ENCODE measurements around the gene RND2. TPM values are rescaled to one million over a fixed set of nuclear protein-coding genes. Genes with fewer than 3 reads are reported as not detected.

The RND2 gene
- total RNA-seq, 4 donors from 2014 or later = 2.7 to 3.2 (median 2.8) TPM

DNA sequence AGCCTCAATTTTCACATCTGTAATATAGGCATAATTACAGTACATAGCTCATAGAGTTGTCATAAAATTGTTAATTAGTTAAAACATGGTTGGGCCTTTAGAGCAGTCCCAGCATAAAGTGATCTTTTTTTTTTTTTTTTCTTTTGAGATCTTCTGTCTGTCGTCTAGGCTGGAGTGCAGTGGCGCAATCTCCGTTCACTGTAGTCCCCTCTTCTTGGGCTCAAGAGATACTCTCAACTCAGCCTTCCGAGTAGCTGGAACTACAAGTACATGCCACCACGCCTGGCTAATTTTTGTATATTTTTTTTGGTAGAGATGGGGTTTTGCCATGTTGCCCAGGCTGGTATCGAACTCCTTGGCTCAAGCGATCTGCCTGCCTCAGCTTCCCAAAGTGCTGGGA is 31.0 kb downstream of the RND2 start:
- H3K36me3 ChIP-seq = peaks cover 0 to 43% (median 13%) of the 10 kb centered on the region in 4 donors
- H3K4me1 ChIP-seq = no peaks in the 10 kb centered on the region
- 98% methylated on average over 7 of the region's 7 CpGs for WGBS
- no peak overlapping the region for H3K4me3 ChIP-seq
- no peaks in the 10 kb centered on the region for H3K27me3 ChIP-seq
- no peaks in the 10 kb centered on the region for H3K9me3 ChIP-seq
- H3K27ac ChIP-seq (replicated peaks in 1 of 4) = no peak overlapping the region
- DNase-seq (ENCODE audit: extremely low spot score) = no peak
- intact Hi-C loops (cut with DNase I) = no loop called here
- no peak for TF ChIP-seq POLR2A (IDR thresholded peaks at IDR 0.05; ENCODE audit: low read depth)
- TF ChIP-seq POLR2AphosphoS5 (IDR thresholded peaks at IDR 0.05) = no peak
- no peak for TF ChIP-seq CTCF (IDR thresholded peaks at IDR 0.05)
- no peak for TF ChIP-seq EP300 (IDR thresholded peaks at IDR 0.05)

DNA sequence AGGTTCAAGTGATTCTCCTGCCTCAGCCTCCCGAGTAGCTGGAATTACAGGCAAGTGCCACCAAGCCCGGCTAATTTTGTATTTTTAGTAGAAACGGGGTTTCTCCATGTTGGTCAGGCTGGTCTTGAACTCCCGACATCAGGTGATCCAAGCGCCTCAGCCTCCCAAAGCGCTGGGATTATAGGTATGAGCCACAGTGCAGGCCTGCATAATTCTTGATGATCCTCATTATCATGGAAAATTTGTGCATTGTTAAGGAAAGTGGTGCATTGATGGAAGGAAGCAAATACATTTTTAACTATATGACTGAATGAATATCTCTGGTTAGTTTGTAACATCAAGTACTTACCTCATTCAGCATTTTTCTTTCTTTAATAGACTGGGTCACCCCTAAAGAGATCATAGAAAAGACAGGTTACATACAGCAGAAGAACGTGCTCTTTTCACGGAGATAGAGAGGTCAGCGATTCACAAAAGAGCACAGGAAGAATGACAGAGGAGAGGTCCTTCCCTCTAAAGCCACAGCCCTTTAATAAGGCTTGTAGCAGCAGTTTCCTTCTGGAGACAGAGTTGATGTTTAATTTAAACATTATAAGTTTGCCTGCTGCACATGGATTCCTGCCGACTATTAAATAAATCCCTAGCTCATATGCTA is 38.1 kb downstream of the RND2 start:
- Histone ChIP-seq H3K36me3 (peaks cover 0 to 3% (median 0%) of the 10 kb centered on the region in 4 donors), H3K4me1 (no peaks in the 10 kb centered on the region), H3K27ac (replicated peaks in 1 of 4) (no peak overlapping the region), H3K4me3 (no peak overlapping the region), H3K27me3 (no peaks in the 10 kb centered on the region), H3K9me3 (no peaks in the 10 kb centered on the region)
- intact Hi-C loops (cut with DNase I) = no loop called here
- DNase-seq (ENCODE audit: extremely low spot score) = no peak
- TF ChIP-seq POLR2A (IDR thresholded peaks at IDR 0.05; ENCODE audit: low read depth) (no peak), CTCF (IDR thresholded peaks at IDR 0.05) (no peak), POLR2AphosphoS5 (IDR thresholded peaks at IDR 0.05) (no peak), EP300 (IDR thresholded peaks at IDR 0.05) (no peak)
- 90% methylated on average over 10 of the region's 10 CpGs for WGBS

DNA sequence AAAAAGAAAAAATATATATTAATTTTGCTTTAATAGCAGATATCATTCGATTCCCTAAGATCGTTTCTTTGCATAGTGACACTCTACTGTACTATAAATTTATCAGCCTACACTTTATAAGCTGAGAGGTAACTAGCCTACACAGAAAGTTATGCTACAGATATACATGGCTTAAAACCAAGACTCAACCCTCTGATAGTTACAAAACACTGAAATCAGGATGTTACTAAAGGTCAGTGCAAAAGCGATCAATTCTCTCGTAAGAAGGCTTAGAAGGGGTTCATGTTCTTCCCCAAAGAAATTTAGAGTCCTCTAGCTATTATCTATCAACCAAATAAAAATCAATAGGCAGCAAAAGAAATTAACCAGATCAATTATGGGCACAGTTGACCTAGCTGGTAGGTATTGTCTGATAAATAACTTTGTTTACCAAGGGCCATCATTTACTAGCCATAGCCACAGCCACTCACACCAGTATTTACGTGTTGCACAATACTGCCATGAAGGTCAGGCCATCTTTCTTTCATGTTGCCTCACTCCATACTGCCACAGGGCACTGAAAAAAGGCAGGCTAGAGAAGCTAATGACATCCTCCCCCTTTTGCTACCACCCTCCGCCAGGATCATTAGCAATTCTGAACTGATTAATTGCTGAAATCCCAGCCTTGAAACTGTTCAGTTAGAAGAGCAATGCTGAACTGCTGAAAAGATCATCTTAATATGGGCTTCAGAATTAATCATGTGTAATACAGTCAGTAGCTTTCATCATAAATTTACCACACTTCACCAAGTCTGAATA is 43.7 kb downstream of the RND2 start:
- H3K36me3 ChIP-seq = peaks cover 0 to 16% (median 0%) of the 10 kb centered on the region in 4 donors
- no peak overlapping the region for H3K27ac ChIP-seq (replicated peaks in 1 of 4)
- WGBS = 92% methylated on average over 6 of the region's 6 CpGs
- no peak overlapping the region for H3K4me3 ChIP-seq
- no peak for DNase-seq (ENCODE audit: extremely low spot score)
- no peaks in the 10 kb centered on the region for H3K27me3 ChIP-seq
- no peaks in the 10 kb centered on the region for H3K4me1 ChIP-seq
- TF ChIP-seq POLR2A (IDR thresholded peaks at IDR 0.05; ENCODE audit: low read depth) (no peak), EP300 (IDR thresholded peaks at IDR 0.05) (no peak), CTCF (IDR thresholded peaks at IDR 0.05) (no peak), POLR2AphosphoS5 (IDR thresholded peaks at IDR 0.05) (no peak)
- no peaks in the 10 kb centered on the region for H3K9me3 ChIP-seq
- intact Hi-C loops (cut with DNase I) = no loop called here

- H3K4me1 ChIP-seq = no peaks in the 10 kb centered on the region
- peaks cover 0 to 16% (median 0%) of the 10 kb centered on the region in 4 donors for H3K36me3 ChIP-seq
- H3K27ac ChIP-seq (replicated peaks in 1 of 4) = no peak overlapping the region
- no peaks in the 10 kb centered on the region for H3K9me3 ChIP-seq
- intact Hi-C loops (cut with DNase I) = no loop called here
- H3K27me3 ChIP-seq = no peaks in the 10 kb centered on the region
- no peak overlapping the region for H3K4me3 ChIP-seq
- TF ChIP-seq CTCF (IDR thresholded peaks at IDR 0.05) = no peak
- TF ChIP-seq POLR2AphosphoS5 (IDR thresholded peaks at IDR 0.05) = no peak
- TF ChIP-seq EP300 (IDR thresholded peaks at IDR 0.05) = no peak
- TF ChIP-seq POLR2A (IDR thresholded peaks at IDR 0.05; ENCODE audit: low read depth) = no peak
- no peak for DNase-seq (ENCODE audit: extremely low spot score)
- 85% methylated on average over 3 of the region's 3 CpGs for WGBS
Measured at GRCh38 chr17:43069368-43069898, 44.4 kb downstream of the RND2 start.
